Lower leg skin (tissue), 4 donors: Measurements from ENCODE around the gene SEPTIN8. TPM values are rescaled to one million over a fixed set of nuclear protein-coding genes. Genes with fewer than 3 reads are reported as not detected.

Experiments
- DNase-seq, 2 donors: peaks; one replicate each; pipeline ENCODE4 v3.0.0-alpha.2; 2019; ENCODE audit warnings: low spot score in 2 of 2
- H3K4me3 ChIP-seq: fragments of 200-600 bp; sonication (generic); 2 replicates; pipeline ENCODE4 v1.5.1; 2017; ENCODE audit warnings: mild to moderate bottlenecking, low read depth; ENCODE audit not compliant: poor library complexity, severe bottlenecking
- POLR2A ChIP-seq, 2 donors: fragments of 450-650 bp; IDR thresholded peaks; one replicate each; pipeline ENCODE4 v1.6.1; 2016 to 2017; ENCODE audit warnings: antibody characterized with exemption in 2 of 2, mild to moderate bottlenecking in 1 of 2, moderate library complexity in 1 of 2
- WGBS, 2 donors: methylation state at CpG; one replicate each; pipeline ENCODE4 v1.1.5; 2018; 5-methylcytosine and 5-hydroxymethylcytosine counted together
- intact Hi-C: fragments of 100-400 bp; cut with DNase I; formaldehyde crosslinking; loops from one replicate; pipeline ENCODE4 v1.15.0; 2023; ENCODE audit warnings: low total_unique reads
- total RNA-seq, 4 donors: library from RNA; depleted of rRNA; stranded (reverse); fragments of >200 nt; gene quantifications; one replicate each; pipeline ENCODE4 v1.1.0, GENCODE V29; 2016
- TF ChIP-seq, protein P1 (sequence below), 3 donors: fragments of 450-650 bp; IDR thresholded peaks; one replicate each; pipeline ENCODE4 v1.5.1; 2016; ENCODE audit warnings: antibody characterized with exemption in 3 of 3, mild to moderate bottlenecking in 3 of 3, moderate library complexity in 2 of 3

Gene SEPTIN8
- total RNA-seq, 4 donors from 2014 or later = 70.0 to 99.6 (median 87.8) TPM

DNA sequence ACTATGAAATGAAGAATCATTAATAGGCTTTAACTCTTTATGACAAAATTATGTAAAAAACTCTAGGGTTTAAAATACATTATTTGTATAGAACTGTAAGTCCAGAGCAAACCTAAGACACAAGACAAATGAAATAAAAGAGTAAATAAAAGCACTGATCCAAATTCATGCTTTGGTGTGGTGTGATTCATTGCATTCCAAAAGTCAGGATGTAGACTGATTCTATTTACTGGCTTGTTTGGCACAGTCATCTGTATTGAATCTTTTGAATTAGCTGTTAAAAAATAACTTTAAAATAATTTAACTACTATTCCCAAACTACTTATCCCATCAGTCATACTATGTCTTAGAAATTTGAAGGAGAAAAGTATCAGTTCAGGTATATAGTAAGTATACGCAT lies 72.2 kb downstream of the SEPTIN8 start:
- intact Hi-C loops = no loop called here
- TF ChIP-seq, protein P1, sequence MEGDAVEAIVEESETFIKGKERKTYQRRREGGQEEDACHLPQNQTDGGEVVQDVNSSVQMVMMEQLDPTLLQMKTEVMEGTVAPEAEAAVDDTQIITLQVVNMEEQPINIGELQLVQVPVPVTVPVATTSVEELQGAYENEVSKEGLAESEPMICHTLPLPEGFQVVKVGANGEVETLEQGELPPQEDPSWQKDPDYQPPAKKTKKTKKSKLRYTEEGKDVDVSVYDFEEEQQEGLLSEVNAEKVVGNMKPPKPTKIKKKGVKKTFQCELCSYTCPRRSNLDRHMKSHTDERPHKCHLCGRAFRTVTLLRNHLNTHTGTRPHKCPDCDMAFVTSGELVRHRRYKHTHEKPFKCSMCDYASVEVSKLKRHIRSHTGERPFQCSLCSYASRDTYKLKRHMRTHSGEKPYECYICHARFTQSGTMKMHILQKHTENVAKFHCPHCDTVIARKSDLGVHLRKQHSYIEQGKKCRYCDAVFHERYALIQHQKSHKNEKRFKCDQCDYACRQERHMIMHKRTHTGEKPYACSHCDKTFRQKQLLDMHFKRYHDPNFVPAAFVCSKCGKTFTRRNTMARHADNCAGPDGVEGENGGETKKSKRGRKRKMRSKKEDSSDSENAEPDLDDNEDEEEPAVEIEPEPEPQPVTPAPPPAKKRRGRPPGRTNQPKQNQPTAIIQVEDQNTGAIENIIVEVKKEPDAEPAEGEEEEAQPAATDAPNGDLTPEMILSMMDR (IDR thresholded peaks at IDR 0.05) = no peak
- TF ChIP-seq POLR2A (IDR thresholded peaks at IDR 0.05) = no peak
- 94 to 100% methylated on average over 1 of the region's 1 CpG for WGBS, 2 donors
- no peak for DNase-seq
- no peak overlapping the region for H3K4me3 ChIP-seq

Other genes starting within 250 kb of the SEPTIN8 start
- not detected for gene IL5, start 233.7 kb downstream of the SEPTIN8 start, total RNA-seq
- 10 to 100 TPM; 21.7 to 37.1 (median 24.6) TPM for gene RAD50, start 220.3 kb downstream of the SEPTIN8 start, total RNA-seq
- gene IL13, start 119.1 kb downstream of the SEPTIN8 start, total RNA-seq = not detected
- gene IL4, start 103.2 kb downstream of the SEPTIN8 start, total RNA-seq = not detected
- 1 to 10 TPM; 4.9 to 7.7 (median 6.3) TPM for gene KIF3A, start 39.7 kb downstream of the SEPTIN8 start, total RNA-seq
- gene CCNI2, start 29.8 kb downstream of the SEPTIN8 start, total RNA-seq = under 1 TPM in 2 of 4 donors, not detected in 2; 0.49 to 0.74 TPM
- gene SOWAHA, start 36.1 kb upstream of the SEPTIN8 start, total RNA-seq = 1 to 10 TPM in 1 of 4 donors, under 1 TPM in 3; 0.08 to 1.0 (median 0.79) TPM
- 1 to 10 TPM; 1.2 to 3.8 (median 2.2) TPM for gene SHROOM1, start 53.4 kb upstream of the SEPTIN8 start, total RNA-seq
- under 1 TPM; 0.17 to 0.44 (median 0.36) TPM for gene GDF9, start 89.2 kb upstream of the SEPTIN8 start, total RNA-seq
- gene UQCRQ, start 89.4 kb upstream of the SEPTIN8 start, total RNA-seq = 100 to 1,000 TPM in 2 of 4 donors, 10 to 100 TPM in 2; 56.0 to 122 (median 88.0) TPM
- gene LEAP2, start 96.4 kb upstream of the SEPTIN8 start, total RNA-seq = 1 to 10 TPM in 2 of 4 donors, under 1 TPM in 1, not detected in 1; 0.84 to 2.0 (median 1.8) TPM
- gene AFF4, start 186.4 kb upstream of the SEPTIN8 start, total RNA-seq = 10 to 100 TPM; 47.9 to 79.2 (median 57.9) TPM
- gene ZCCHC10, start 249.3 kb upstream of the SEPTIN8 start, total RNA-seq = 10 to 100 TPM in 1 of 4 donors, 1 to 10 TPM in 3; 5.9 to 11.9 (median 6.9) TPM